ENCODE measurements around the gene LRRC36.
A peak's percentile ranks its signal among the peaks of the same experiment; 100 is the strongest.

LRRC36 gene

DNA sequence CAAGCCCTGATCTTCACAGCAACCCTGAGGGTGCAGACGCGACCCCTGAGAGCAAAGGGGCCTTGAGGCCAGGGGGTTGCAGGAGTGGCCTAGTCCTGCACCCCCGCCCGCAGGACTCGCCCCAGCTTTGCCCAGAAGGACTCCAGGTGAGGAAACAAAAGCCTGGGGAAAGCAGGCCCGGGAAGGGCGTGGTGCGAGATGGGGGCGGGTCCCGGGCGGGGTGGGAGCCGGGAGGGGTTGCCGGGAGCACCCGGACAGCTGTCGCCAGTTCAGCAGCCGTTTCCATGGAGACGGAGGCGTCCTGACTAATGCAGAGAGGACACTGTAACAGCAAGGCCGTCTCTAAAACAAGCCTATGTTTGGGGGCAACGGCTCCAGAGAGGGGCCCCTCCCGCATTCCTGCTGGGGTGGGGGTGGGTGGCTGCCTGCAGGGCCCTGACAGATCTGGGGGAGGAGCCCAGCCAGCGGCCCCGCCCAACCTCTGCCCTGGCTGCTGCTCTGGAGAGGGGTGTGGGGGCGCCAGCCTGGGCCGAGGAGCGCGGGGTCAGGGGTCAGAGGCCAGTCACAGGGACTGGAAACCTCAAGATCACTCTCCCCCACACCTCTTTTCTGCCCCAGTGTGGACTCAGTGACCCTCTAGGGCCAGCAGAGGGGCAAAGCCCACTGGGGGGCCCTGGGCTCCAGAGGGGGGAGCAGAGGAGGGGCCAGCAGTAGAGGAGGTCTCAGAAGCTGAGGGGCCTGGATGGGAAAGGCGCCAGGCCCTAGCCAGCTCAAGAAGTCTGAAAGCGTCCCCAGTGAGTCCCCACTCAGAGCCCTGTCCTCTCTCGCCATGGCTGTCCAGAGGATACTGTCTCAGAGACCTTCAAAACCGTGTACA, 69.8 kb downstream of the LRRC36 start:
- TF ChIP-seq GATA3 (IDR thresholded peaks at IDR 0.05; ENCODE audit: low read depth, low read length) = no peak
- TF ChIP-seq GATA2 (IDR thresholded peaks at IDR 0.05; ENCODE audit: low read depth, low read length) = no peak

GRCh38 chr16:67397036-67397801, 70.6 kb downstream of the LRRC36 start:
- TF ChIP-seq GATA2 (IDR thresholded peaks at IDR 0.05; ENCODE audit: low read depth, low read length) (no peak), GATA3 (IDR thresholded peaks at IDR 0.05; ENCODE audit: low read depth, low read length) (no peak)

GRCh38 chr16:67397812-67398545, 71.4 kb downstream of the LRRC36 start:
- no peak for TF ChIP-seq GATA3 (IDR thresholded peaks at IDR 0.05; ENCODE audit: low read depth, low read length)
- no peak for TF ChIP-seq GATA2 (IDR thresholded peaks at IDR 0.05; ENCODE audit: low read depth, low read length)

DNA sequence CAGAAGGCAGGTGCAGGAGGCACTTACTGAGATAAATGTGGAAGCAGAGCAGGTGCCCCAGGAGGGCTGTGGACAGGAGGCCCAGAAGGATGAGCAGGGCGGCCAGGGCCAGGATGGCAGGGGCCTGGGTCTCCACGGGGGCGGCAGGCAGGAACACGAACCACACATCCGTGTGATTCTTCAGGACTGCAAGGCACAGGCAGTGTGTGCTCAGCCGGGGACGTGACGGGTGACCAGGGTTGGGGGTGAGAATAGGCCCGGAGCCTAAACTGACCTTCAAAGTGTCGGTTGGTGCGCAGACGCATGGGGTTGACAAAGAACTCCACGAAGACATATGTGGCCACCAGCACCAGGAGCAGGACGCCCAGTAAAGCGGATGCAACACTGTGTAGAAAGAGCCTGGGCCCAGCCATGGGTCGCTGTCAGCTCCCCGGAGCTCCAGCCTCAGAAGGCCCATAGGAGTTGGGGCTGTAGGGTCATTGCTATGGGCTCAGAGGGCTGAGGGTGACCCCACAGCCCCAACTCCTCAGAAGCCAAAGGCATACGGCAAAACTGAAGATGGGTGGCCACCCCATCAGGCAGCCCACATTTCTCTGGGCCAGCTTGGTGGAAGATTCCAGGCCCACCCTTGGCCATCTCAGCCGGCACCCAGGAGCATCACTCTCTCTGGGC, 72.1 kb downstream of the LRRC36 start:
- no peak for TF ChIP-seq GATA2 (IDR thresholded peaks at IDR 0.05; ENCODE audit: low read depth, low read length)
- no peak for TF ChIP-seq GATA3 (IDR thresholded peaks at IDR 0.05; ENCODE audit: low read depth, low read length)

- TF ChIP-seq GATA2 (IDR thresholded peaks at IDR 0.05; ENCODE audit: low read depth, low read length) (no peak), GATA3 (IDR thresholded peaks at IDR 0.05; ENCODE audit: low read depth, low read length) (no peak)
Observed at GRCh38 chr16:67399218-67399733, 72.7 kb downstream of the LRRC36 start.

- TF ChIP-seq GATA3 (IDR thresholded peaks at IDR 0.05; ENCODE audit: low read depth, low read length) (no peak), GATA2 (IDR thresholded peaks at IDR 0.05; ENCODE audit: low read depth, low read length) (peak; percentile 52)
Observed at GRCh38 chr16:67399749-67400704, 73.4 kb downstream of the LRRC36 start.

- TF ChIP-seq GATA3 (IDR thresholded peaks at IDR 0.05; ENCODE audit: low read depth, low read length) = no peak
- TF ChIP-seq GATA2 (IDR thresholded peaks at IDR 0.05; ENCODE audit: low read depth, low read length) = no peak
Observed at GRCh38 chr16:67400901-67401300, 74.3 kb downstream of the LRRC36 start.

- no peak for TF ChIP-seq GATA3 (IDR thresholded peaks at IDR 0.05; ENCODE audit: low read depth, low read length)
- no peak for TF ChIP-seq GATA2 (IDR thresholded peaks at IDR 0.05; ENCODE audit: low read depth, low read length)
Observed at GRCh38 chr16:67403976-67404555, 77.5 kb downstream of the LRRC36 start.

GRCh38 chr16:67404740-67405226, 78.2 kb downstream of the LRRC36 start:
- TF ChIP-seq GATA3 (IDR thresholded peaks at IDR 0.05; ENCODE audit: low read depth, low read length) = no peak
- TF ChIP-seq GATA2 (IDR thresholded peaks at IDR 0.05; ENCODE audit: low read depth, low read length) = no peak

- TF ChIP-seq GATA3 (IDR thresholded peaks at IDR 0.05; ENCODE audit: low read depth, low read length) (no peak), GATA2 (IDR thresholded peaks at IDR 0.05; ENCODE audit: low read depth, low read length) (no peak)
Observed at GRCh38 chr16:67405336-67405735, 78.7 kb downstream of the LRRC36 start.

DNA sequence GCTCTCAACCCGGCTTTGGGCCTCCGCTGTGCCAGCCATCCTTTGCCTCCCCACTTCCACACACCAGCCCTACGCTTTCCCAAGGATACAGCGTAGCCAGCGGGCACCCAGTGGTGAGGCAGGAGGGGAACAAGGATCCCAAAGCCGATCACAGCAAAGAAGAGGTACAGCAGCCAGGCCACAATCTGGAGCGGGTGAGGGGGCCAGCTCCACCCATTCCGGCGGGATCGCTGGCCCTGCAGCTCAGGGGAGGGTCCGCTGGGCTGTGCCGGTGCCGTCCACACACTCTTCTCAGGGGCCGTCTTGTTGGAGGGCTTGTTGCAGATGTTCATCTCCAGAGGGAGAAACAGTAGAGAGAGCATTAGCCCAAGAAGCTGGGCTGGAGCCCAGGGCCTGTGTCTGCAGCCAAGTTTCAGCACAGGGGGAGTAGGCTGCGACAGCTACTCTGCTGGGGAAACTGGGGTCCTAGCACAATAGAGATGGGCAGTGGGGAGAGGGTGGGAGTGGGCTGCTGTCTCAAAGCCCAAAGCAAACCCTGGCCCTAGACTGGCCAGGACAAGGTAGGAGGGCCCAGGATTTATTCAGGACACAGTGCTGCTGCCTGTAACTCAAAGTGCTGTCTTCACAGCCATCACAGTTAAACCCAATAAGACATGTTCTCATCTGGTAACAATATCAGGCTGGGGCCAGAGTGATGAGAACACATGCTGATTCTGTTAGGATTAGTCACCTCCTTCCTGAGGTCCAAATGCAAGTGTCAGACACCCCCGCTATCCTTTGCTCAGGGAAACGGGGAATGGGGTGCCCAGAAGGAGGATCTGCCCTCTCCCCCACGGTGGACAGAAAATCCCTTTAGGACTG, 79.7 kb downstream of the LRRC36 start:
- TF ChIP-seq GATA2 (IDR thresholded peaks at IDR 0.05; ENCODE audit: low read depth, low read length) = no peak
- TF ChIP-seq GATA3 (IDR thresholded peaks at IDR 0.05; ENCODE audit: low read depth, low read length) = no peak
